Measurements from ENCODE around the gene BRD7.

DNA sequence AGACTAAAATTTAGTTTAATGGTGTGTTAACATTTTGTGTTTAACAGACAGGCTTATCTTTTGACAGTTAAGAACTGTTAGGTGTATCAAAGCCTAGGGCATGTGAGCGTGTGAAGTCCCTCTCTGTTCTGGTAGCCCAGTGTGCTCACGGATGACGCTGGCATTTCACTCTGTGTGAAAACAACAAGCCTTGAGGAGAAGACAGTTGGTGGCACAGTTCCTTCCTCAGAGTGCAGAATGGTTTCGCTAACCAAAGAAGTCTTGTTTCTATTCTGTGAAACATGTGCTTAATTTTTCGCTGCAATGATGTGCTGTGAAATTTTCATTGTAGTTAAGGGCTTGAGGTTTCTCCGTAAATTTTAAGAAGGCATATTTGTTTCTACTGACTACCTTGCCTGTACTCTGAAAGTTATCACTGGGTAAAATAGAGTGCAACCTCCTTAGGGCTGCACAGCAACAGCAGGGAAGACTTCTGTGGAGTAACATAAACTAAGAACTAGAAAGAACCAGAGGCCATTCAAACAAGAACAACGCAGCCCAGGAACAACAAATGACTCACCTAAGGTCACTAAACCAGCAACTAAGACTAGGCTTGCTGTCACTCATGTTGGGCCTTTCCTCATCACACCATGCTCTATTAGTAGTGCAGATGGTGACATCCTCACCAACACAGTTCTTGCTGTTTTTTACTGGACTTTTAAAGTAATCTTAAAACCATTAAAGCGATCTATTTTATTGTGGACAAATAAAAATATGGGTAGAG, 33.4 kb downstream of the BRD7 start:
- no peak for TF ChIP-seq CTCF (conservative IDR thresholded peaks at IDR 0.05)
- TF ChIP-seq EZH2 (IDR thresholded peaks at IDR 0.05; ENCODE audit: low read depth): no peak

All from PC-9 (cell line).